Activated gamma-delta T cell treated with Interleukin-2 at 50 U/mL for 16 hours (primary cell): ENCODE data around the gene POLR3E.
"Not testable (repeated sequence)": the region's sequence is repeated elsewhere in the genome, so short reads cannot be mapped to it uniquely, and the experiment has no call there.

Experiments
- DNase-seq: peaks from one replicate; pipeline ENCODE4 v3.0.0-alpha.2; 2020

Gene POLR3E

GRCh38 chr16:22337045-22337444 lies 39.8 kb downstream of the POLR3E start:
- DNase-seq = no peak

- DNase-seq = no peak
Observed at GRCh38 chr16:22337849-22338635, 40.8 kb downstream of the POLR3E start.

GRCh38 chr16:22340945-22341344 lies 43.7 kb downstream of the POLR3E start:
- DNase-seq = no peak

- no peak for DNase-seq
Observed at GRCh38 chr16:22342082-22342481, 44.9 kb downstream of the POLR3E start.

GRCh38 chr16:22346483-22346882 lies 49.3 kb downstream of the POLR3E start:
- DNase-seq = no peak

GRCh38 chr16:22347100-22347820 lies 50.1 kb downstream of the POLR3E start:
- no peak for DNase-seq

- no peak for DNase-seq
Observed at GRCh38 chr16:22348291-22348690, 51.1 kb downstream of the POLR3E start.

- not testable (repeated sequence) for DNase-seq
Observed at GRCh38 chr16:22351017-22351416, 53.8 kb downstream of the POLR3E start.

- no peak for DNase-seq
Observed at GRCh38 chr16:22352140-22352539, 54.9 kb downstream of the POLR3E start.

- no peak for DNase-seq
Observed at GRCh38 chr16:22352723-22353122, 55.5 kb downstream of the POLR3E start.

GRCh38 chr16:22353191-22353919 lies 56.1 kb downstream of the POLR3E start:
- DNase-seq = no peak

- DNase-seq = no peak
Observed at GRCh38 chr16:22353933-22354541, 56.8 kb downstream of the POLR3E start.

GRCh38 chr16:22355487-22355908 lies 58.3 kb downstream of the POLR3E start:
- no peak for DNase-seq

- peak; percentile 12 for DNase-seq
Observed at GRCh38 chr16:22356930-22357634, 59.9 kb downstream of the POLR3E start.

- DNase-seq = no peak
Observed at GRCh38 chr16:22357635-22357971, 60.4 kb downstream of the POLR3E start.

- DNase-seq = peak; percentile 26
Observed at GRCh38 chr16:22358000-22358399, 60.8 kb downstream of the POLR3E start.

- no peak for DNase-seq
Observed at GRCh38 chr16:22359679-22360078, 62.5 kb downstream of the POLR3E start.

GRCh38 chr16:22360963-22361659 lies 63.9 kb downstream of the POLR3E start:
- DNase-seq = no peak

- no peak for DNase-seq
Observed at GRCh38 chr16:22364241-22364640, 67.0 kb downstream of the POLR3E start.

GRCh38 chr16:22366371-22366770 lies 69.2 kb downstream of the POLR3E start:
- no peak for DNase-seq

GRCh38 chr16:22366889-22367288 lies 69.7 kb downstream of the POLR3E start:
- no peak for DNase-seq
